H1 (cell line): ENCODE measurements around the gene NDRG2. TPM values are rescaled to one million over a fixed set of nuclear protein-coding genes. Genes with fewer than 3 reads are reported as not detected.

ENCODE experiments used
- CTCF ChIA-PET: fragments of 300-600 bp; sonication (Branson Sonifier 250); formaldehyde crosslinking; loops from one replicate; lab custom pipeline; 2021; ENCODE audit not compliant: partially characterized antibody; lab: Charles Lee
- POLR2A ChIA-PET: fragments of 300-600 bp; sonication (Branson Sonifier 250); formaldehyde crosslinking; loops from one replicate; lab custom pipeline; 2021; ENCODE audit warnings: inconsistent platforms; ENCODE audit not compliant: partially characterized antibody; lab: Charles Lee
- DNase-seq, 2 experiments: peaks; one replicate each; pipeline versions ENCODE4 v3.0.0 to v3.0.0-alpha.2; 2010 to 2022; ENCODE audit warnings: low spot score in 2 of 2, low read depth in 1 of 2, mixed read lengths in 1 of 2
- FAIRE-seq: peaks from 2 replicates; lab custom pipeline; 2011; peaks lifted over from hg19 to GRCh38; lab: Jason Lieb, UNC
- H2AFZ ChIP-seq: 2 replicates; pipeline ENCODE4 v1.8.1; 2012; ENCODE audit warnings: low read length, inconsistent platforms
- H2AK5ac ChIP-seq: 2 replicates; pipeline ENCODE4 v1.6.1; 2013; ENCODE audit warnings: low read depth, low read length
- H2BK120ac ChIP-seq: replicated peaks from 2 replicates; pipeline ENCODE3; 2013; ENCODE audit warnings: low read depth, low read length, inconsistent platforms
- H2BK12ac ChIP-seq: 2 replicates; pipeline ENCODE4 v1.6.1; 2013; ENCODE audit warnings: low read depth, low read length
- H2BK15ac ChIP-seq: 2 replicates; pipeline ENCODE4 v1.6.1; 2013; ENCODE audit warnings: low read length
- H2BK20ac ChIP-seq: 2 replicates; pipeline ENCODE4 v1.6.1; 2013; ENCODE audit warnings: low read length
- H2BK5ac ChIP-seq: 2 replicates; pipeline ENCODE4 v1.6.1; 2013; ENCODE audit warnings: low read depth, low read length
- H3K14ac ChIP-seq: 2 replicates; pipeline ENCODE4 v1.6.1; 2013; ENCODE audit warnings: inconsistent platforms; ENCODE audit not compliant: insufficient read length
- H3K18ac ChIP-seq: 2 replicates; pipeline ENCODE4 v1.6.1; 2013; ENCODE audit warnings: low read length; ENCODE audit errors: extremely low read depth
- H3K23ac ChIP-seq: 2 replicates; pipeline ENCODE4 v1.6.1; 2013; ENCODE audit warnings: inconsistent platforms; ENCODE audit not compliant: insufficient read length
- H3K23me2 ChIP-seq: 2 replicates; pipeline ENCODE4 v1.6.1; 2013; ENCODE audit warnings: low read depth, low read length
- H3K27ac ChIP-seq: 2 replicates; pipeline ENCODE4 v1.6.1; 2011; ENCODE audit warnings: low read depth, low read length, inconsistent platforms
- H3K27me3 ChIP-seq, 4 experiments: replicated peaks in 1 of 4; 1 replicate in 1 of 4; 2 replicates in 3 of 4; pipeline versions ENCODE4 v1.6.1 to v1.8.1; 2011 to 2013; ENCODE audit warnings: low read length in 3 of 4, mild to moderate bottlenecking in 3 of 4, inconsistent platforms in 2 of 4, mixed read lengths in 2 of 4, moderate library complexity in 1 of 4; ENCODE audit not compliant: control insufficient read depth in 3 of 4, insufficient read depth in 3 of 4; ENCODE audit errors: extremely low read depth in 1 of 4
- H3K36me3 ChIP-seq, 4 experiments: 2 replicates each; pipeline versions ENCODE4 v1.6.1 to v1.8.1; 2011 to 2013; ENCODE audit warnings: mild to moderate bottlenecking in 4 of 4, low read length in 3 of 4, moderate library complexity in 2 of 4, control low read depth in 1 of 4, inconsistent platforms in 1 of 4; ENCODE audit not compliant: insufficient read depth in 4 of 4, control insufficient read depth in 2 of 4
- H3K4ac ChIP-seq: replicated peaks from 2 replicates; pipeline ENCODE3; 2013; ENCODE audit warnings: low read length, low read depth, mixed read lengths, inconsistent platforms; ENCODE audit not compliant: insufficient read length
- H3K4me1 ChIP-seq, 4 experiments: replicated peaks in 1 of 4; 1 replicate in 1 of 4; 2 replicates in 3 of 4; pipeline versions ENCODE4 v1.6.1 to v1.8.1; 2011 to 2013; ENCODE audit warnings: low read length in 3 of 4, inconsistent platforms in 2 of 4, mixed read lengths in 1 of 4; ENCODE audit not compliant: insufficient read depth in 4 of 4, control insufficient read depth in 3 of 4
- H3K4me2 ChIP-seq, 2 experiments: 2 replicates each; pipeline versions ENCODE4 v1.6.1 to v1.8.1; 2011 to 2013; ENCODE audit warnings: low read depth in 2 of 2, low read length in 2 of 2, control low read depth in 1 of 2, inconsistent platforms in 1 of 2, mild to moderate bottlenecking in 1 of 2; ENCODE audit not compliant: insufficient read depth in 1 of 2
- H3K4me3 ChIP-seq, 4 experiments: fragments of 200-600, 300-600 bp in 1 of 4; sonication (generic), shearing (Covaris generic), sonication (Bioruptor Twin) in 1 of 4; 2 replicates each; pipeline versions ENCODE4 v1.5.1 to v1.8.1; 2011 to 2016; ENCODE audit warnings: low read length in 4 of 4, low read depth in 3 of 4, control low read depth in 2 of 4, inconsistent platforms in 2 of 4, mild to moderate bottlenecking in 2 of 4, mixed read lengths in 1 of 4, moderate library complexity in 1 of 4; ENCODE audit not compliant: insufficient read depth in 2 of 4; ENCODE audit errors: extremely low read depth in 1 of 4
- H3K56ac ChIP-seq: replicated peaks from 2 replicates; pipeline ENCODE3; 2013; ENCODE audit warnings: low read depth, mild to moderate bottlenecking, mixed read lengths, low read length, inconsistent platforms; ENCODE audit not compliant: insufficient read length
- H3K79me1 ChIP-seq: 2 replicates; pipeline ENCODE4 v1.6.1; 2013; ENCODE audit warnings: low read depth, low read length, control low read depth
- H3K79me2 ChIP-seq, 2 experiments: 2 replicates each; pipeline versions ENCODE4 v1.6.1 to v1.8.1; 2012 to 2013; ENCODE audit warnings: low read length in 2 of 2, mild to moderate bottlenecking in 2 of 2, inconsistent platforms in 1 of 2; ENCODE audit not compliant: insufficient read depth in 2 of 2, control insufficient read depth in 1 of 2
- H3K9ac ChIP-seq, 4 experiments: replicated peaks in 1 of 4; 1 replicate in 1 of 4; 2 replicates in 3 of 4; pipeline versions ENCODE4 v1.6.1 to v1.8.1; 2011 to 2013; ENCODE audit warnings: low read depth in 3 of 4, low read length in 3 of 4, control low read depth in 2 of 4, mild to moderate bottlenecking in 2 of 4, moderate library complexity in 2 of 4, inconsistent platforms in 1 of 4; ENCODE audit errors: extremely low read depth in 1 of 4
- H3K9me3 ChIP-seq, 2 experiments: 2 replicates each; pipeline versions ENCODE4 v1.6.1 to v1.8.1; 2012 to 2013; ENCODE audit warnings: mild to moderate bottlenecking in 2 of 2, moderate library complexity in 2 of 2, control low read depth in 1 of 2, inconsistent platforms in 1 of 2, low read depth in 1 of 2, low read length in 1 of 2, mixed read lengths in 1 of 2; ENCODE audit not compliant: insufficient read depth in 2 of 2
- H4K20me1 ChIP-seq, 2 experiments: replicated peaks in 1 of 2; 2 replicates each; pipeline versions ENCODE3 to v1.8.1; 2011 to 2013; ENCODE audit warnings: inconsistent platforms in 2 of 2, low read length in 2 of 2, mild to moderate bottlenecking in 1 of 2; ENCODE audit not compliant: insufficient read depth in 2 of 2, control insufficient read depth in 1 of 2
- H4K5ac ChIP-seq: 2 replicates; pipeline ENCODE4 v1.6.1; 2013; ENCODE audit warnings: low read length, low read depth, mixed read lengths, inconsistent platforms; ENCODE audit not compliant: insufficient read length
- H4K8ac ChIP-seq: 2 replicates; pipeline ENCODE4 v1.8.0; 2013; ENCODE audit warnings: mild to moderate bottlenecking, moderate library complexity, low read length, inconsistent platforms; ENCODE audit not compliant: insufficient read depth; ENCODE audit errors: extremely low read depth
- H4K91ac ChIP-seq: replicated peaks from 2 replicates; pipeline ENCODE3; 2013; ENCODE audit warnings: low read length, mixed read lengths, inconsistent platforms; ENCODE audit not compliant: insufficient read length
- ATF2 ChIP-seq: IDR thresholded peaks from 2 replicates; pipeline ENCODE4 v1.6.1; 2012; ENCODE audit warnings: low read length, inconsistent platforms
- ATF3 ChIP-seq: IDR thresholded peaks from 2 replicates; pipeline ENCODE4 v1.6.1; 2011; ENCODE audit warnings: low read depth, mild to moderate bottlenecking, low read length; ENCODE audit not compliant: insufficient read depth
- BCL11A ChIP-seq, 2 experiments: IDR thresholded peaks; one replicate each; pipeline ENCODE4 v1.6.1; 2011; ENCODE audit warnings: low read depth in 2 of 2, low read length in 2 of 2, mild to moderate bottlenecking in 2 of 2
- EZH2 ChIP-seq: fragments of 200-600 bp; sonication (generic); IDR thresholded peaks from 2 replicates; pipeline ENCODE4 v1.7.1; 2012; ENCODE audit warnings: low read depth, mild to moderate bottlenecking, moderate library complexity, low read length, inconsistent platforms; ENCODE audit not compliant: severe bottlenecking
- KDM4A ChIP-seq: IDR thresholded peaks from one replicate; pipeline ENCODE4 v1.7.1; 2012; ENCODE audit warnings: low read depth, mild to moderate bottlenecking, moderate library complexity, low read length, inconsistent platforms; ENCODE audit not compliant: severe bottlenecking
- NANOG ChIP-seq: IDR thresholded peaks from 2 replicates; pipeline ENCODE4 v1.6.1; 2011; ENCODE audit warnings: low read length, low read depth, mild to moderate bottlenecking, inconsistent platforms; ENCODE audit not compliant: insufficient read depth, poor library complexity, severe bottlenecking
- POU5F1 ChIP-seq: IDR thresholded peaks from 2 replicates; pipeline ENCODE4 v1.6.1; 2011; ENCODE audit warnings: low read depth, mild to moderate bottlenecking, low read length, moderate library complexity
- RFX5 ChIP-seq: IDR thresholded peaks from 2 replicates; pipeline ENCODE4 v1.6.1; 2011; ENCODE audit warnings: low read depth, low read length, improper control_type of control experiment, borderline replicate concordance
- RXRA ChIP-seq: IDR thresholded peaks from 2 replicates; pipeline ENCODE4 v1.6.1; 2011; ENCODE audit warnings: low read depth, mild to moderate bottlenecking, low read length, moderate library complexity; ENCODE audit not compliant: insufficient read depth
- SP1 ChIP-seq: IDR thresholded peaks from 2 replicates; pipeline ENCODE4 v1.6.1; 2011; ENCODE audit warnings: low read depth, low read length
- TBP ChIP-seq: IDR thresholded peaks from 2 replicates; pipeline ENCODE4 v1.6.1; 2011; ENCODE audit warnings: low read depth, low read length, improper control_type of control experiment
- WGBS, 2 experiments: shearing (Covaris generic) in 1 of 2; methylation state at CpG; one replicate each; pipeline versions ENCODE4 v1.1.6 to v1.1.7; 2013 to 2015; ENCODE audit warnings: low lambda C conversion rate in 2 of 2, mixed read lengths in 2 of 2, inconsistent platforms in 1 of 2, low coverage in 1 of 2, missing lambda C conversion rate in 1 of 2; ENCODE audit not compliant: insufficient replicate concordance in 2 of 2, insufficient coverage in 1 of 2, insufficient read length in 1 of 2; ENCODE audit errors: extremely low coverage in 1 of 2, missing lambda C conversion rate in 1 of 2; 5-methylcytosine and 5-hydroxymethylcytosine counted together
- polyA plus RNA-seq, 7 experiments: library from polyadenylated mRNA; depleted of rRNA in 3 of 7; stranded (reverse) in 5 of 7; unstranded in 2 of 7; fragments of >200 nt in 5 of 7; fragments of 200-250 nt in 2 of 7; gene quantifications; 1 replicate in 5 of 7; 2 replicates in 1 of 7; 4 replicates in 1 of 7; pipeline versions ENCODE4 v1.2.1 to v1.2.3, GENCODE V29; 2011 to 2013; ENCODE audit warnings: missing spikeins in 2 of 7, mixed read lengths in 2 of 7
- total RNA-seq: library from RNA; stranded (reverse); fragmentation: NEBNext Ultra II Directional; extraction: Animal tissue kit (Norgen Biotek cat#: 25700); gene quantifications from 2 replicates; pipeline ENCODE4 v1.2.1, GENCODE V29; 2021

Gene NDRG2
- total and polyA plus RNA-seq, 2 of the 8 experiments (the other 6 are each of a cell fraction or from before 2014, with no cell fraction given): 29.9 to 48.6 TPM

GRCh38 chr14:21015312-21015711 is 9.5 kb downstream of the NDRG2 start:
- no peak for DNase-seq
- Histone ChIP-seq H4K91ac (no peak overlapping the region), H3K56ac (no peak overlapping the region), H3K4me2 (no peak overlapping the region), H3K14ac (no peak overlapping the region), H2AK5ac (no peak overlapping the region), H3K4ac (no peak overlapping the region), H3K23ac (no peak overlapping the region), H3K79me1 (no peaks in the 10 kb centered on the region), H2AFZ (no peak overlapping the region), H2BK12ac (no peak overlapping the region), H3K27ac (no peak overlapping the region), H3K9ac (no peak overlapping the region), H3K36me3 (peaks cover 0 to 2% (median 0%) of the 10 kb centered on the region in 4 experiments; a peak in 3 of 8 replicates), H4K5ac (no peak overlapping the region), H2BK15ac (no peak overlapping the region), H4K20me1 (no peaks in the 10 kb centered on the region), H3K27me3 (no peaks in the 10 kb centered on the region; a peak in 1 of 7 replicates), H4K8ac (no peak overlapping the region), H3K18ac (no peak overlapping the region), H2BK20ac (no peak overlapping the region), H3K9me3 (no peaks in the 10 kb centered on the region), H2BK5ac (no peak overlapping the region), H2BK120ac (no peak overlapping the region), H3K4me1 (peaks cover 2 to 7% (median 5%) of the 10 kb centered on the region in 4 experiments; a peak in 5 of 7 replicates), H3K23me2 (no peaks in the 10 kb centered on the region), H3K4me3 (no peak overlapping the region), H3K79me2 (no peaks in the 10 kb centered on the region)
- ChIA-PET POLR2A (interaction anchor here (0.5 to 2.8 kb wide), 15 partner anchors 8 to 199 kb away, joined by 3 to 36 read pairs (median 4); partner anchors contain the start of genes ARHGEF40, NDRG2 and RNASE7), CTCF (interaction anchor here (0.6 to 16.1 kb wide), 42 partner anchors 8 to 699 kb away, joined by 3 to 371 read pairs (median 6); partner anchors contain the start of genes ARHGEF40, METTL17, NDRG2 and OR5AU1)
- WGBS, 2 experiments: 82% methylated on average over 6 of the region's 6 CpGs; no CpG with 5 or more reads in 1 of the 2 experiments
- no peak for FAIRE-seq
- TF ChIP-seq TBP (no peak), ATF3 (no peak), ATF2 (no peak), RFX5 (no peak), RXRA (no peak), SP1 (no peak), KDM4A (no peak), NANOG (no peak), POU5F1 (no peak), BCL11A (IDR thresholded peaks at IDR 0.05; ENCODE audit: low read depth in 2 of 2, low read length in 2 of 2) (no peak), EZH2 (no peak)
